Spleen (tissue), 11 donors: ENCODE results near the gene DCPS. TPM values are rescaled to one million over a fixed set of nuclear protein-coding genes. Genes with fewer than 3 reads are reported as not detected.
"Not testable (repeated sequence)": the region's sequence is repeated elsewhere in the genome, so short reads cannot be mapped to it uniquely, and the experiment has no call there.

ENCODE experiments used
- DNase-seq: peaks from one replicate; pipeline ENCODE4 v3.0.0-alpha.2; 2020
- H3K27ac ChIP-seq, 8 donors: fragments of 200-600 bp; sonication (generic) in 7 of 8; 1 replicate in 4 of 8; 2 replicates in 4 of 8; pipeline versions ENCODE4 v1.5.0 to v1.8.0; 2016 to 2021; ENCODE audit warnings: inconsistent platforms in 4 of 8, mild to moderate bottlenecking in 4 of 8, moderate library complexity in 1 of 8
- H3K27me3 ChIP-seq, 7 donors: fragments of 200-600 bp; sonication (generic) in 6 of 7; replicated peaks in 1 of 7; 1 replicate in 4 of 7; 2 replicates in 3 of 7; pipeline versions ENCODE4 v1.5.0 to v1.8.0; 2016 to 2021; ENCODE audit warnings: inconsistent platforms in 3 of 7, mild to moderate bottlenecking in 1 of 7
- H3K36me3 ChIP-seq, 6 donors: fragments of 200-600 bp; sonication (generic) in 5 of 6; 1 replicate in 4 of 6; 2 replicates in 2 of 6; pipeline versions ENCODE4 v1.5.0 to v1.8.0; 2016 to 2021; ENCODE audit warnings: inconsistent platforms in 2 of 6
- H3K4me1 ChIP-seq, 6 donors: fragments of 200-600 bp; sonication (generic) in 5 of 6; 1 replicate in 3 of 6; 2 replicates in 3 of 6; pipeline versions ENCODE4 v1.5.0 to v1.8.0; 2016 to 2021; ENCODE audit warnings: inconsistent platforms in 3 of 6
- H3K4me3 ChIP-seq, 8 donors: fragments of 200-600 bp; sonication (generic) in 7 of 8; 1 replicate in 4 of 8; 2 replicates in 4 of 8; pipeline versions ENCODE4 v1.5.0 to v1.8.0; 2016 to 2021; ENCODE audit warnings: inconsistent platforms in 4 of 8, mild to moderate bottlenecking in 4 of 8, moderate library complexity in 2 of 8
- H3K9me3 ChIP-seq, 8 donors: fragments of 200-600 bp; sonication (generic) in 7 of 8; 1 replicate in 4 of 8; 2 replicates in 4 of 8; pipeline versions ENCODE4 v1.5.0 to v1.8.0; 2016 to 2021; ENCODE audit warnings: inconsistent platforms in 4 of 8
- CTCF ChIP-seq, 11 experiments: fragments of 200-600 bp in 7 of 11; fragments of 450-650 bp in 4 of 11; sonication (generic) in 4 of 11; IDR thresholded peaks in 8 of 11; conservative IDR thresholded peaks in 3 of 11; 1 replicate in 7 of 11; 2 replicates in 4 of 11; pipeline versions ENCODE4 v1.4.0 to v1.8.0; 2016 to 2021; ENCODE audit warnings: antibody characterized with exemption in 11 of 11, inconsistent platforms in 4 of 11, mild to moderate bottlenecking in 1 of 11
- POLR2A ChIP-seq, 3 donors: fragments of 450-650 bp; IDR thresholded peaks; one replicate each; pipeline ENCODE4 v1.5.1; 2017; ENCODE audit warnings: antibody characterized with exemption in 3 of 3, mild to moderate bottlenecking in 1 of 3
- POLR2AphosphoS5 ChIP-seq, 3 donors: sonication (generic); formaldehyde crosslinking; IDR thresholded peaks; one replicate each; pipeline ENCODE4 v1.5.1; 2017; ENCODE audit warnings: antibody characterized with exemption in 3 of 3
- WGBS, 5 donors: extraction: QIAGEN DNeasy Blood & Tissue Kit in 3 of 5; methylation state at CpG; one replicate each; pipeline versions ENCODE4 v1.1.5 to v1.1.7; 2013 to 2018; 5-methylcytosine and 5-hydroxymethylcytosine counted together
- intact Hi-C: fragments of 100-400 bp; cut with DNase I; formaldehyde crosslinking; loops from one replicate; pipeline ENCODE4 v1.15.0; 2023; ENCODE audit warnings: low total_unique reads
- polyA plus RNA-seq, 3 donors: library from polyadenylated mRNA; stranded (reverse); fragments of 200-250 nt; gene quantifications; one replicate each; pipeline ENCODE4 v1.2.1, GENCODE V29; 2013
- total RNA-seq, 7 donors: library from RNA; depleted of rRNA in 3 of 7; stranded (reverse); fragments of >200 nt in 3 of 7; fragmentation: NEBNext Ultra II Directional in 4 of 7; extraction: Animal tissue kit (Norgen Biotek cat#: 25700) in 4 of 7; gene quantifications; one replicate each; pipeline versions ENCODE4 v1.1.0 to v1.2.1, GENCODE V29; 2016 to 2021
- donor health status: healthy with polysubstance abuse.
- donor health status: DM: no; HTN: no; CAD: no; lungs with moderate emphysema.
- donor health status: DM: no; HTN: no; CAD: no.
- donor health status: Bipolar disorder and iron deficiency.
- donor health status: healthy.
- donor health status: DM: no; HTN: no; CAD: no.
- donor health status: DM: yes; HTN: yes; CAD: no.

The DCPS gene
- total and polyA plus RNA-seq, 10 donors: 17.4 to 35.2 (median 22.7) TPM

GRCh38 chr11:126378763-126379162 is 74.9 kb downstream of the DCPS start:
- Histone ChIP-seq H3K4me3 (no peak overlapping the region), H3K27ac (no peak overlapping the region), H3K27me3 (no peaks in the 10 kb centered on the region), H3K4me1 (peaks cover 0 to 36% (median 8%) of the 10 kb centered on the region in 6 donors), H3K9me3 (no peaks in the 10 kb centered on the region), H3K36me3 (no peaks in the 10 kb centered on the region)
- WGBS, 5 donors: 75 to 85% (median 82%) methylated on average over 4 of the region's 4 CpGs
- no peak for DNase-seq
- intact Hi-C loops: no loop called here
- TF ChIP-seq POLR2A (IDR thresholded peaks at IDR 0.05) (no peak), CTCF (IDR thresholded peaks at IDR 0.05 in 8 of 11, conservative IDR thresholded peaks at IDR 0.05 in 3 of 11) (no peak)

- TF ChIP-seq POLR2A (IDR thresholded peaks at IDR 0.05) (no peak), CTCF (IDR thresholded peaks at IDR 0.05 in 8 of 11, conservative IDR thresholded peaks at IDR 0.05 in 3 of 11) (no peak), POLR2AphosphoS5 (IDR thresholded peaks at IDR 0.05) (no peak)
Measured at GRCh38 chr11:126380909-126381308, 77.0 kb downstream of the DCPS start.

GRCh38 chr11:126381960-126382359 is 78.1 kb downstream of the DCPS start:
- DNase-seq, intact Hi-C loops, H3K4me3 ChIP-seq, H3K36me3 ChIP-seq, H3K9me3 ChIP-seq, H3K27me3 ChIP-seq: not testable (repeated sequence)
- Histone ChIP-seq H3K4me1 (peaks cover 7 to 58% (median 29%) of the 10 kb centered on the region in 6 donors), H3K27ac (peak overlapping the region in 1 of 8 donors; percentile 31)
- WGBS, 5 donors: 82 to 89% (median 83%) methylated on average over 4 to 5 of the region's 10 CpGs

More at GRCh38 chr11:126380909-126381308, 77.0 kb downstream of the DCPS start:
- peaks cover 0 to 54% (median 20%) of the 10 kb centered on the region in 6 donors for H3K4me1 ChIP-seq
- DNase-seq: no peak
- no peak overlapping the region for H3K4me3 ChIP-seq
- no peaks in the 10 kb centered on the region for H3K36me3 ChIP-seq
- intact Hi-C loops: no loop called here
- 87 to 98% (median 95%) methylated on average over 3 to 4 of the region's 4 CpGs for WGBS, 5 donors
- H3K9me3 ChIP-seq: no peaks in the 10 kb centered on the region
- H3K27ac ChIP-seq: peak overlapping the region in 2 of 8 donors; percentile 4 to 35
- no peaks in the 10 kb centered on the region for H3K27me3 ChIP-seq

GRCh38 chr11:126382641-126383040 is 78.8 kb downstream of the DCPS start:
- H3K4me3 ChIP-seq, H3K36me3 ChIP-seq, H3K27me3 ChIP-seq, DNase-seq, intact Hi-C loops, H3K9me3 ChIP-seq: not testable (repeated sequence)
- 88 to 96% (median 93%) methylated on average over 2 to 4 of the region's 4 CpGs; no CpG with 5 or more reads in 1 of the 5 donors for WGBS, 5 donors
- H3K4me1 ChIP-seq: peaks cover 10 to 65% (median 36%) of the 10 kb centered on the region in 6 donors
- peak overlapping the region in 1 of 8 donors; percentile 35 for H3K27ac ChIP-seq

GRCh38 chr11:126383339-126384335 is 79.8 kb downstream of the DCPS start:
- 79 to 86% (median 84%) methylated on average over 16 to 20 of the region's 20 CpGs for WGBS, 5 donors
- H3K27ac ChIP-seq: peak overlapping the region in 3 of 8 donors; percentile 5 to 45 (median 35)
- H3K36me3 ChIP-seq: no peaks in the 10 kb centered on the region
- H3K27me3 ChIP-seq: no peaks in the 10 kb centered on the region
- TF ChIP-seq POLR2AphosphoS5 (IDR thresholded peaks at IDR 0.05) (peak in 1 of 3 donors; percentile 16), CTCF (IDR thresholded peaks at IDR 0.05 in 8 of 11, conservative IDR thresholded peaks at IDR 0.05 in 3 of 11) (no peak)
- H3K9me3 ChIP-seq: no peaks in the 10 kb centered on the region
- intact Hi-C loops: no loop called here
- DNase-seq: peak; percentile 72
- H3K4me3 ChIP-seq: no peak overlapping the region
- H3K4me1 ChIP-seq: peaks cover 10 to 73% (median 41%) of the 10 kb centered on the region in 6 donors
